Measurements from ENCODE around the gene DROSHA. TPM values are rescaled to one million over a fixed set of nuclear protein-coding genes. Genes with fewer than 3 reads are reported as not detected.

Gene DROSHA
- polyA plus RNA-seq, 1 donor (not counting 4 experiments of a cell fraction or from before 2014, with no cell fraction given) = 39.9 TPM

DNA sequence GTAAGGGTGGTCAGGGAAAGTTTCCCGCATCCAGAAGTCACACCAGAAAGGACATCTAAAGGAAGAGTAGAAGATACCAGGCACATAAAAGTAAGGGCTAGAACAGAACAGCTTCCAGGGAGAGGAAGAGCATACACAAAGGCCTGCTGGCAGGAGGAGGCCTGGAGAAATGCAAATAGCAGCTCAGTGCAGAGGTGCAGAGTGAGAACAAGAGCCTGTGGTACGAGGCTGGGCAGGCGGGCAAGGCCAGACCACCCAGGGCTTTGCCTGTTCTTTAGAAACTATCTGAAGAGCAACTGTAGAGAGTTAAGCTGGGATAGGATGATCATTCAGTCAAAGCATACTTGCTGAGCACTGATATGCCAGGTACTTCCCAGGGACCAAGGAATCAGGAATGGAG is 115.3 kb downstream of the DROSHA start:
- Histone ChIP-seq H3K79me2 (ENCODE audit: control insufficient read depth, insufficient read depth, low read length) (no peaks in the 10 kb centered on the region), H3K9me3 (ENCODE audit: control insufficient read depth, low read depth, low read length) (no peaks in the 10 kb centered on the region), H3K27ac (ENCODE audit: control insufficient read depth, insufficient read depth, low read length) (no peak overlapping the region), H3K4me2 (ENCODE audit: control insufficient read depth, extremely low read depth, insufficient read depth, low read depth, low read length) (no peak overlapping the region), H4K20me1 (ENCODE audit: control insufficient read depth, extremely low read depth, insufficient read depth, low read length) (no peaks in the 10 kb centered on the region), H3K36me3 (ENCODE audit: control insufficient read depth in 2 of 2, extremely low read depth in 1 of 2, insufficient read depth in 2 of 2, low read length in 2 of 2) (peaks cover 0 to 18% of the 10 kb centered on the region in 2 experiments), H3K27me3 (ENCODE audit: control insufficient read depth, extremely low read depth, insufficient read depth, low read length) (no peaks in the 10 kb centered on the region), H3K9ac (ENCODE audit: control insufficient read depth, extremely low read depth, insufficient read depth, low read length) (no peak overlapping the region), H3K4me1 (ENCODE audit: control insufficient read depth, extremely low read depth, insufficient read depth, low read length) (peaks cover 18% of the 10 kb centered on the region), H3K4me3 (ENCODE audit: control insufficient read depth in 2 of 3, extremely low read depth in 1 of 3, insufficient read depth in 2 of 3, low read depth in 1 of 3, low read length in 3 of 3) (no peak overlapping the region), H3K9me1 (ENCODE audit: control insufficient read depth, extremely low read depth, insufficient read depth, low read length) (no peaks in the 10 kb centered on the region), H2AFZ (ENCODE audit: control insufficient read depth, low read length) (no peak overlapping the region)
- DNase-seq (ENCODE audit: low read depth, low spot score) (no peak), FAIRE-seq (no peak)
- TF ChIP-seq, protein P1, sequence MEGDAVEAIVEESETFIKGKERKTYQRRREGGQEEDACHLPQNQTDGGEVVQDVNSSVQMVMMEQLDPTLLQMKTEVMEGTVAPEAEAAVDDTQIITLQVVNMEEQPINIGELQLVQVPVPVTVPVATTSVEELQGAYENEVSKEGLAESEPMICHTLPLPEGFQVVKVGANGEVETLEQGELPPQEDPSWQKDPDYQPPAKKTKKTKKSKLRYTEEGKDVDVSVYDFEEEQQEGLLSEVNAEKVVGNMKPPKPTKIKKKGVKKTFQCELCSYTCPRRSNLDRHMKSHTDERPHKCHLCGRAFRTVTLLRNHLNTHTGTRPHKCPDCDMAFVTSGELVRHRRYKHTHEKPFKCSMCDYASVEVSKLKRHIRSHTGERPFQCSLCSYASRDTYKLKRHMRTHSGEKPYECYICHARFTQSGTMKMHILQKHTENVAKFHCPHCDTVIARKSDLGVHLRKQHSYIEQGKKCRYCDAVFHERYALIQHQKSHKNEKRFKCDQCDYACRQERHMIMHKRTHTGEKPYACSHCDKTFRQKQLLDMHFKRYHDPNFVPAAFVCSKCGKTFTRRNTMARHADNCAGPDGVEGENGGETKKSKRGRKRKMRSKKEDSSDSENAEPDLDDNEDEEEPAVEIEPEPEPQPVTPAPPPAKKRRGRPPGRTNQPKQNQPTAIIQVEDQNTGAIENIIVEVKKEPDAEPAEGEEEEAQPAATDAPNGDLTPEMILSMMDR (optimal IDR thresholded peaks at IDR 0.05 in 1 of 3, IDR thresholded peaks at IDR 0.05 in 1 of 3, conservative IDR thresholded peaks at IDR 0.05 in 1 of 3; ENCODE audit: extremely low read depth in 1 of 3, insufficient read depth in 2 of 3, low read length in 3 of 3) = no peak
- no peak for TF ChIP-seq EZH2 (IDR thresholded peaks at IDR 0.05; ENCODE audit: low read length)
- dilution Hi-C loops (cut with MboI; ENCODE audit: extremely low pct_ligation_motif_present, low sequenced_read_pairs) = no loop called here

DNA sequence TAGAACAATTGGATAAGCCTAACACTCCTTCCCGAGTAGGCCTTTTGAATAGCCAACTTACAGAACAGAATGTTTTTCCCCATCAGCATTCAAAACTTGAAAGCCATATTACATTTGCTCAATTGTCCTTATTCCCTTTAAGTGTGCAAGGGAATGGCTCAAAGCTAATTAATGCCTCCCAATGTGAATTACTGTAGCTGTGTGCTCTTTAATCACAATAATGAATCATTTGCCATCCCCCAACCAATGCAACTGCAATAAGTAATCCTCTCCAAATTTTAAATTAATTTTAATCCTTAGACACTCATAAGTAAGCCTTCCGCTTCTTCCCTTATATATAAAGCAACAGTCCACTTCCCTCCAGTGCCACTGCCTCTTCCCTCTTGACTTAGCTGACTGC is 115.9 kb downstream of the DROSHA start:
- Histone ChIP-seq H3K36me3 (ENCODE audit: control insufficient read depth in 2 of 2, extremely low read depth in 1 of 2, insufficient read depth in 2 of 2, low read length in 2 of 2) (peaks cover 0 to 15% of the 10 kb centered on the region in 2 experiments), H3K79me2 (ENCODE audit: control insufficient read depth, insufficient read depth, low read length) (no peaks in the 10 kb centered on the region), H3K9ac (ENCODE audit: control insufficient read depth, extremely low read depth, insufficient read depth, low read length) (no peak overlapping the region), H3K9me3 (ENCODE audit: control insufficient read depth, low read depth, low read length) (no peaks in the 10 kb centered on the region), H3K4me2 (ENCODE audit: control insufficient read depth, extremely low read depth, insufficient read depth, low read depth, low read length) (no peak overlapping the region), H3K4me1 (ENCODE audit: control insufficient read depth, extremely low read depth, insufficient read depth, low read length) (peaks cover 18% of the 10 kb centered on the region), H3K4me3 (ENCODE audit: control insufficient read depth in 2 of 3, extremely low read depth in 1 of 3, insufficient read depth in 2 of 3, low read depth in 1 of 3, low read length in 3 of 3) (no peak overlapping the region), H4K20me1 (ENCODE audit: control insufficient read depth, extremely low read depth, insufficient read depth, low read length) (no peaks in the 10 kb centered on the region), H3K27me3 (ENCODE audit: control insufficient read depth, extremely low read depth, insufficient read depth, low read length) (no peaks in the 10 kb centered on the region), H3K9me1 (ENCODE audit: control insufficient read depth, extremely low read depth, insufficient read depth, low read length) (no peaks in the 10 kb centered on the region), H3K27ac (ENCODE audit: control insufficient read depth, insufficient read depth, low read length) (no peak overlapping the region), H2AFZ (ENCODE audit: control insufficient read depth, low read length) (no peak overlapping the region)
- FAIRE-seq (no peak), DNase-seq (ENCODE audit: low read depth, low spot score) (no peak)
- dilution Hi-C loops (cut with MboI; ENCODE audit: extremely low pct_ligation_motif_present, low sequenced_read_pairs) = no loop called here
- no peak for TF ChIP-seq EZH2 (IDR thresholded peaks at IDR 0.05; ENCODE audit: low read length)
- TF ChIP-seq, protein P1 (optimal IDR thresholded peaks at IDR 0.05 in 1 of 3, IDR thresholded peaks at IDR 0.05 in 1 of 3, conservative IDR thresholded peaks at IDR 0.05 in 1 of 3; ENCODE audit: extremely low read depth in 1 of 3, insufficient read depth in 2 of 3, low read length in 3 of 3) = no peak

Measured in keratinocyte (primary cell).